ENCODE measurements around the gene IFT122. TPM values are rescaled to one million over a fixed set of nuclear protein-coding genes. Genes with fewer than 3 reads are reported as not detected.
"Not testable (repeated sequence)": the region's sequence is repeated elsewhere in the genome, so short reads cannot be mapped to it uniquely, and the experiment has no call there.

The IFT122 gene, protein sequence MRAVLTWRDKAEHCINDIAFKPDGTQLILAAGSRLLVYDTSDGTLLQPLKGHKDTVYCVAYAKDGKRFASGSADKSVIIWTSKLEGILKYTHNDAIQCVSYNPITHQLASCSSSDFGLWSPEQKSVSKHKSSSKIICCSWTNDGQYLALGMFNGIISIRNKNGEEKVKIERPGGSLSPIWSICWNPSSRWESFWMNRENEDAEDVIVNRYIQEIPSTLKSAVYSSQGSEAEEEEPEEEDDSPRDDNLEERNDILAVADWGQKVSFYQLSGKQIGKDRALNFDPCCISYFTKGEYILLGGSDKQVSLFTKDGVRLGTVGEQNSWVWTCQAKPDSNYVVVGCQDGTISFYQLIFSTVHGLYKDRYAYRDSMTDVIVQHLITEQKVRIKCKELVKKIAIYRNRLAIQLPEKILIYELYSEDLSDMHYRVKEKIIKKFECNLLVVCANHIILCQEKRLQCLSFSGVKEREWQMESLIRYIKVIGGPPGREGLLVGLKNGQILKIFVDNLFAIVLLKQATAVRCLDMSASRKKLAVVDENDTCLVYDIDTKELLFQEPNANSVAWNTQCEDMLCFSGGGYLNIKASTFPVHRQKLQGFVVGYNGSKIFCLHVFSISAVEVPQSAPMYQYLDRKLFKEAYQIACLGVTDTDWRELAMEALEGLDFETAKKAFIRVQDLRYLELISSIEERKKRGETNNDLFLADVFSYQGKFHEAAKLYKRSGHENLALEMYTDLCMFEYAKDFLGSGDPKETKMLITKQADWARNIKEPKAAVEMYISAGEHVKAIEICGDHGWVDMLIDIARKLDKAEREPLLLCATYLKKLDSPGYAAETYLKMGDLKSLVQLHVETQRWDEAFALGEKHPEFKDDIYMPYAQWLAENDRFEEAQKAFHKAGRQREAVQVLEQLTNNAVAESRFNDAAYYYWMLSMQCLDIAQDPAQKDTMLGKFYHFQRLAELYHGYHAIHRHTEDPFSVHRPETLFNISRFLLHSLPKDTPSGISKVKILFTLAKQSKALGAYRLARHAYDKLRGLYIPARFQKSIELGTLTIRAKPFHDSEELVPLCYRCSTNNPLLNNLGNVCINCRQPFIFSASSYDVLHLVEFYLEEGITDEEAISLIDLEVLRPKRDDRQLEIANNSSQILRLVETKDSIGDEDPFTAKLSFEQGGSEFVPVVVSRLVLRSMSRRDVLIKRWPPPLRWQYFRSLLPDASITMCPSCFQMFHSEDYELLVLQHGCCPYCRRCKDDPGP
- total RNA-seq (10 to 100 TPM; 27.7 to 58.1 (median 46.7) TPM), polyA plus RNA-seq (10 to 100 TPM; 20.8 to 32.6 TPM)
- long read RNA-seq, donor 1, transcript IFT122-202 (29 exons, 3,841 nt) = major isoform, 14 of 122 reads
- long read RNA-seq, donor 1, transcript IFT122-204 (27 exons, 3,569 nt) = minor isoform, 5 of 122 reads
- long read RNA-seq, donor 1, partial matches to known transcripts = 16 of 122 reads
- long read RNA-seq, donor 1, other reads (novel, unspliced or antisense) = 85 of 122 reads
- long read RNA-seq, donor 2, partial matches to known transcripts = 13 of 18 reads
- long read RNA-seq, donor 2, other reads (novel, unspliced or antisense) = 0 of 18 reads
- long read RNA-seq, donor 3, transcript IFT122-204 (27 exons, 3,569 nt) = minor isoform, 5 of 98 reads
- long read RNA-seq, donor 3, transcript IFT122-202 (29 exons, 3,841 nt) = major isoform, 25 of 98 reads
- long read RNA-seq, donor 3, partial matches to known transcripts = 4 of 98 reads
- long read RNA-seq, donor 3, other reads (novel, unspliced or antisense) = 61 of 98 reads

- Histone ChIP-seq H3K27me3 (no peaks in the 10 kb centered on the region), H3K27ac (peak within 1 kb of the TSS; percentile 88 to 95), H3K4me3 (peak within 1 kb of the TSS; percentile 96), H3K36me3 (no peaks in the 10 kb centered on the region), H3K9me3 (no peaks in the 10 kb centered on the region), H3K4me1 (ENCODE audit: insufficient read depth) (peaks cover 9% of the 10 kb centered on the region)
- intact Hi-C loops (cut with DNase I) = loop anchor here in 1 of 4 donors (10.0 kb wide), 1 partner anchor 125 kb away; a partner anchor contains a TSS
- TF ChIP-seq POLR2A (IDR thresholded peaks at IDR 0.05) = peak; percentile 48
- TF ChIP-seq EP300 (IDR thresholded peaks at IDR 0.05) = no peak
- WGBS, 3 donors = 0 to 1% (median 0%) methylated on average over 73 to 75 of the region's 75 CpGs
- DNase-seq = peak; percentile 95 to 98 (median 97)
Measured at GRCh38 chr3:129439817-129440617, at the start of gene IFT122, which contains the start of gene MBD4. Gene IFT122, plus strand, starts transcription at chr3:129440224. Its CDS starts 107 bp downstream, at chr3:129440331. Gene MBD4, minus strand, starts transcription at chr3:129439948. Its CDS starts 115 bp downstream, at chr3:129439833.

DNA sequence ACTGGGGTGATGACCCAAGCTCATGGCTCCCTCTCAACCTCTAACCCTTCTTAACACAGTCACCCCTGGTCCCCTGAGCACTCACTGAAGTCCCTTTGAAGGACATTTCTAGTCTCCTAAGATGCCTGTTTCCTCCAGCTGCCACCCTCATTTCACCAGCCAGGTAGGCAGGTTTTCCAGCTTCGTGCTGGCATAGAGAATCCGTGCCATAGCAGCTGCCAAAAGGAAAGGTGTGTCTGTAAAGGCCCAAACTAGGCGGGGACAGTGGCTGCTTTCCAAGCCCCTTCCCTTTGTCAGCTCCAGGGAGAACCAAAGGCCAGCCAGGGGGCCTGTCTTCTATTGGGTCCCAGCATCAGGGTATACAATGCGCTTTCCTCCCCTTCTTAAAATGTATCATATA, 48.4 kb upstream of the IFT122 start:
- H3K27ac ChIP-seq; H3K27me3 ChIP-seq; H3K9me3 ChIP-seq; H3K36me3 ChIP-seq; DNase-seq; intact Hi-C loops (cut with DNase I); H3K4me1 ChIP-seq (ENCODE audit: insufficient read depth); H3K4me3 ChIP-seq: not testable (repeated sequence)
- WGBS, 3 donors = 88 to 93% (median 91%) methylated on average over 4 of the region's 4 CpGs

DNA sequence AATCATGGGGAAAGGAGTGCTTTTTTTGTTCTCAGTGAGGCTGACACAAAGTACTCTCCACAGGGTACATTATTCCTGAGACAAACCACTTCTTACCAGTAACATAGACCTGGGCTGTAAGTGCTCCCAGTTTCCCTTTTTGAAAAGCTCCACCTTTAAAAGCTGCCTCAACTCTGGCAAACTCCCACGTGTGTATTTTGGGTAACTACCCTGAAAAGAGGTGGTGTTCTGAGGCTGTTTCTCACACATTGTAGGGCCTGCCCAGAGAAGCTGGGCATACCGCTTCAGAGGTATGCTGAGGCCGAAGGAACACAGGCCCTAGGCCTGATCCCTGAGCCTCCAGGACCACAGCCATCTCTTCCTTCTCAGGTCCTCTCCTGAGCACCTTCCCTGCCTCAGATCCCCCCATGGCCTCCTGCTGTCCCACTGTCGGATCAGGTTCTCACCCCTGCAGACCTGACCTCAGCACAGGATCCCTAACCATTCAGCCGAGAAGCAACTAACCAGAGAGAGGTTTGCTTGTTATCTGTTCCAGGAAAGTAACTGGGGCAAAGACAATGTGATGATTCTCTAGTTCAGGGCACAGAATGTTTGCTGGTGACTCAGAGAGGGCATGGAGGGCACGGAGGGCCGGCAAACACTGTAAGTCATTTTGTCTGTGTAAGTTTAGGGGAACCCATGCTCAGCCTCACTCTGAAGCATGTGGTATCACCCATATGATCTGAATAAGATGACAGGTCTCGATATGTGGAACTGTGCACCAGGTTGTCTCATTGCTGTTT, 47.7 kb upstream of the IFT122 start:
- H3K27ac ChIP-seq; H3K4me1 ChIP-seq (ENCODE audit: insufficient read depth); H3K4me3 ChIP-seq; DNase-seq; intact Hi-C loops (cut with DNase I); H3K27me3 ChIP-seq; H3K9me3 ChIP-seq; H3K36me3 ChIP-seq: not testable (repeated sequence)
- 79 to 84% (median 79%) methylated on average over 6 to 8 of the region's 8 CpGs for WGBS, 3 donors

GRCh38 chr3:129393271-129393670, 46.8 kb upstream of the IFT122 start:
- TF ChIP-seq POLR2A (IDR thresholded peaks at IDR 0.05) (no peak), EP300 (IDR thresholded peaks at IDR 0.05) (no peak)
- TF ChIP-seq, protein P1, sequence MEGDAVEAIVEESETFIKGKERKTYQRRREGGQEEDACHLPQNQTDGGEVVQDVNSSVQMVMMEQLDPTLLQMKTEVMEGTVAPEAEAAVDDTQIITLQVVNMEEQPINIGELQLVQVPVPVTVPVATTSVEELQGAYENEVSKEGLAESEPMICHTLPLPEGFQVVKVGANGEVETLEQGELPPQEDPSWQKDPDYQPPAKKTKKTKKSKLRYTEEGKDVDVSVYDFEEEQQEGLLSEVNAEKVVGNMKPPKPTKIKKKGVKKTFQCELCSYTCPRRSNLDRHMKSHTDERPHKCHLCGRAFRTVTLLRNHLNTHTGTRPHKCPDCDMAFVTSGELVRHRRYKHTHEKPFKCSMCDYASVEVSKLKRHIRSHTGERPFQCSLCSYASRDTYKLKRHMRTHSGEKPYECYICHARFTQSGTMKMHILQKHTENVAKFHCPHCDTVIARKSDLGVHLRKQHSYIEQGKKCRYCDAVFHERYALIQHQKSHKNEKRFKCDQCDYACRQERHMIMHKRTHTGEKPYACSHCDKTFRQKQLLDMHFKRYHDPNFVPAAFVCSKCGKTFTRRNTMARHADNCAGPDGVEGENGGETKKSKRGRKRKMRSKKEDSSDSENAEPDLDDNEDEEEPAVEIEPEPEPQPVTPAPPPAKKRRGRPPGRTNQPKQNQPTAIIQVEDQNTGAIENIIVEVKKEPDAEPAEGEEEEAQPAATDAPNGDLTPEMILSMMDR (IDR thresholded peaks at IDR 0.05) = no peak
- no peaks in the 10 kb centered on the region for H3K36me3 ChIP-seq
- intact Hi-C loops (cut with DNase I) = no loop called here

GRCh38 chr3:129393760-129394564, 46.1 kb upstream of the IFT122 start:
- intact Hi-C loops (cut with DNase I); DNase-seq; H3K9me3 ChIP-seq; H3K4me3 ChIP-seq; H3K27me3 ChIP-seq; H3K4me1 ChIP-seq (ENCODE audit: insufficient read depth); H3K36me3 ChIP-seq; H3K27ac ChIP-seq: not testable (repeated sequence)
- 80 to 86% (median 83%) methylated on average over 2 to 15 of the region's 17 CpGs for WGBS, 3 donors

More at GRCh38 chr3:129393271-129393670, 46.8 kb upstream of the IFT122 start:
- H3K4me1 ChIP-seq (ENCODE audit: insufficient read depth) = peaks cover 3% of the 10 kb centered on the region
- WGBS, 3 donors = 65 to 80% (median 73%) methylated on average over 6 of the region's 6 CpGs
- H3K27ac ChIP-seq = no peak overlapping the region
- DNase-seq = no peak
- no peaks in the 10 kb centered on the region for H3K27me3 ChIP-seq
- no peaks in the 10 kb centered on the region for H3K9me3 ChIP-seq
- H3K4me3 ChIP-seq = no peak overlapping the region
